Cardiac fibroblast (primary cell): ENCODE data around the gene NTNG1.
A peak's percentile ranks its signal among the peaks of the same experiment; 100 is the strongest.

Experiments used
- DNase-seq, 2 donors: peaks; one replicate each; pipeline versions ENCODE4 v3.0.0 to v3.0.0-alpha.2; 2010; ENCODE audit warnings: low read depth in 2 of 2
- H3K4me3 ChIP-seq, 2 donors: replicated peaks in 1 of 2; 1 replicate in 1 of 2; 2 replicates in 1 of 2; pipeline ENCODE4 v1.5.1; 2011; ENCODE audit warnings: low read depth in 2 of 2, low read length in 2 of 2, mild to moderate bottlenecking in 2 of 2, moderate library complexity in 1 of 2
- CTCF ChIP-seq: IDR thresholded peaks from one replicate; pipeline ENCODE4 v1.5.1; 2011; ENCODE audit warnings: low read depth, mild to moderate bottlenecking, low read length, inconsistent platforms

Gene NTNG1

DNA sequence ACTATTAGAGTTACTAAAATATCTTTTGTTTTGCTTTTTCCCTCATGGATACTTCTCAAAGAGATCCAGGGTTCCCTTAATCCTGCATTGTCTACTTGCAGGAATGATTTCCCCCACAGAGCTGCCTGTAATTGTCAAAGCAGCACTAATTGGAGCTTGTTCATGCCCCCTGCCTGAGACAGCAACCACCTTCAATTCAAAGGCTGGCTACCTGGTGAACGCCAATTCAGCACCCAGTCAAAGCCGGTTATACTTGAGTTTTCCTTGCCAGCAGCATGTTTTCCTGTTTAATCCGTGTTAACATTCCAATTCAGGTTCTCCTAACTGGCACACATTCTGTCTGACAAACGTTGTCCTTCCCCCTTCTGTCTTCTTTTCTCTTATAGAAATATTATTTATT, 382.9 kb downstream of the NTNG1 start:
- no peak for TF ChIP-seq CTCF
- no peak overlapping the region for H3K4me3 ChIP-seq
- DNase-seq = no peak

- no peak for TF ChIP-seq CTCF
- no peak overlapping the region for H3K4me3 ChIP-seq
- DNase-seq = no peak
These were observed 383.5 kb downstream of the NTNG1 start for GRCh38 chr1:107524301-107524700.

GRCh38 chr1:107525145-107525544, 384.3 kb downstream of the NTNG1 start:
- no peak overlapping the region for H3K4me3 ChIP-seq
- DNase-seq = no peak
- TF ChIP-seq CTCF = no peak

GRCh38 chr1:107525961-107526360, 385.1 kb downstream of the NTNG1 start:
- no peak for TF ChIP-seq CTCF
- DNase-seq = no peak
- H3K4me3 ChIP-seq = no peak overlapping the region

DNA sequence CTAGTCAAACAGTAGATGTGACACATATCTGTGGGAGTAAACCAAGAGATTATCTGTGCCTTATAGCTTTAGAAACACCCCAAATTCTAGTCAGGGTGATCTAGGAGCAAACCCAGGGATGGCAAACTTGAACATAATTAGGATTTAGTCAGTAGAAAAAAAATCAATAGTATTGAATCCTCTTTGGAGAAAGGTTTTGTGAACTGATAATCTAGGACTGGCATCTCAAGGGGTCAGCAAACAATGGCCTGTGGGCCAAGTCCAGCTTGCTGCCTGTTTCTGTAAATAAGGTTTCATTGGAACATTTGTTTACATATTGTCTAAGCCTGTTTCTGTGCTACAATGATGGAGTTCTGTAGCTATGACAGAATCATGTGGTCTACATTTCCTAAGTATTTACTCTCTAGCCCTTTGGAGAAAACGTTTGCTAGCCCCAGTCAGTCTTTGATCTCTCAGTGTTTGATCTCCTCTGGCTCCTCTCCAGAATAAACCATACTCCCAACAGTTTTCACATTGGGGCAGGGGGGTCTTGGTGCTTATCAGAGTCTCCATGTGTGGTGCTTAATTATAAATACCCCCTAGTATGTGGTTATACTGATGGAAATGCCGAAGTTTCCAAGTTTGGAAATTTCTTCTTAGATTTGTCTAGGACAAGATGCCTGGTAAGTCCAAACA, 385.8 kb downstream of the NTNG1 start:
- no peak overlapping the region for H3K4me3 ChIP-seq
- no peak for DNase-seq
- TF ChIP-seq CTCF = no peak

GRCh38 chr1:107529511-107530149, 388.8 kb downstream of the NTNG1 start:
- TF ChIP-seq CTCF = peak; percentile 66
- H3K4me3 ChIP-seq = no peak overlapping the region
- DNase-seq = peak; percentile 39
